ENCODE data around the gene TPH2. TPM values are rescaled to one million over a fixed set of nuclear protein-coding genes. Genes with fewer than 3 reads are reported as not detected.

The TPH2 gene
- total RNA-seq, 1 experiment from 2014 or later, result not detected

DNA sequence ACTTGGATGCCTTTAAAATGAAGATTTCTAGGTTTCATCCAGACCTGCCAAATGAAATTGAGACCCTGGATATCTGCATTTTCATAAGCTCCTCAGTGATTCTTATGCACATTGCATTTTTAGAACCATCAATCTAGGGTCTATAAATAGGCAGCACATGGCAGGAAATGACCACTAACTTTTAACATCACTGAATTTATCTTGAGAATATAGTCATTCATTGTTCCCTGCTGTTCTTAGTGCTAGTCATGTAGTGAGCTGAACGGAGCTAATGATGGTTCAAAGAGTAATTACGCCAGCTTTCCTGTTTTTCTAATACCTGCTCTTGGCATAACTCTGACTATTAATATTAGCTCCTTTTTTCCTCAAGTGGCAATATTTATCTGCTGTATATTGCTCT is 91.6 kb downstream of the TPH2 start:
- in situ Hi-C loops (cut with HindIII; ENCODE audit: low pct_unique_long_range_greater_than_20kb, low sequenced_read_pairs), result no loop called here
- intact Hi-C loops (cut with micrococcal nuclease; ENCODE audit: unreplicated experiment), result no loop called here
- Histone ChIP-seq H3K4me3 (ENCODE audit: low read depth in 2 of 2, low read length in 2 of 2) (no peak overlapping the region), H3K9me3 (ENCODE audit: control insufficient read depth, insufficient read depth, low read depth, low read length) (no peaks in the 10 kb centered on the region), H3K27ac (ENCODE audit: low read length) (no peak overlapping the region), H3K27me3 (ENCODE audit: control insufficient read depth, insufficient read depth, low read length) (no peaks in the 10 kb centered on the region; the same call in 1 of the 2 replicates), H3K4me1 (ENCODE audit: control insufficient read depth, insufficient read depth, low read length) (no peaks in the 10 kb centered on the region), H3K36me3 (ENCODE audit: control insufficient read depth, insufficient read depth, low read length) (no peaks in the 10 kb centered on the region)
- DNase-seq (ENCODE audit: low read depth, low spot score), result no peak
- ChIA-PET POLR2A (no interaction called here), CTCF (no interaction called here)
- TF ChIP-seq TCF7L2 (IDR thresholded peaks at IDR 0.05; ENCODE audit: low read depth, low read length) (no peak), SIN3A (IDR thresholded peaks at IDR 0.05; ENCODE audit: borderline replicate concordance, insufficient read depth, low read depth, low read length) (no peak), REST (IDR thresholded peaks at IDR 0.05; ENCODE audit: insufficient read depth in 1 of 2, low read depth in 2 of 2, low read length in 1 of 2) (no peak), POLR2AphosphoS5 (IDR thresholded peaks at IDR 0.05; ENCODE audit: low read depth, low read length) (no peak)
- TF ChIP-seq, protein P1, sequence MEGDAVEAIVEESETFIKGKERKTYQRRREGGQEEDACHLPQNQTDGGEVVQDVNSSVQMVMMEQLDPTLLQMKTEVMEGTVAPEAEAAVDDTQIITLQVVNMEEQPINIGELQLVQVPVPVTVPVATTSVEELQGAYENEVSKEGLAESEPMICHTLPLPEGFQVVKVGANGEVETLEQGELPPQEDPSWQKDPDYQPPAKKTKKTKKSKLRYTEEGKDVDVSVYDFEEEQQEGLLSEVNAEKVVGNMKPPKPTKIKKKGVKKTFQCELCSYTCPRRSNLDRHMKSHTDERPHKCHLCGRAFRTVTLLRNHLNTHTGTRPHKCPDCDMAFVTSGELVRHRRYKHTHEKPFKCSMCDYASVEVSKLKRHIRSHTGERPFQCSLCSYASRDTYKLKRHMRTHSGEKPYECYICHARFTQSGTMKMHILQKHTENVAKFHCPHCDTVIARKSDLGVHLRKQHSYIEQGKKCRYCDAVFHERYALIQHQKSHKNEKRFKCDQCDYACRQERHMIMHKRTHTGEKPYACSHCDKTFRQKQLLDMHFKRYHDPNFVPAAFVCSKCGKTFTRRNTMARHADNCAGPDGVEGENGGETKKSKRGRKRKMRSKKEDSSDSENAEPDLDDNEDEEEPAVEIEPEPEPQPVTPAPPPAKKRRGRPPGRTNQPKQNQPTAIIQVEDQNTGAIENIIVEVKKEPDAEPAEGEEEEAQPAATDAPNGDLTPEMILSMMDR (IDR thresholded peaks at IDR 0.05), result no peak
- ATAC-seq, result no peak
- no TSS peak for BruUV-seq (replicated peaks)

GRCh38 chr12:72031066-72031465 is 92.4 kb downstream of the TPH2 start:
- intact Hi-C loops (cut with micrococcal nuclease; ENCODE audit: unreplicated experiment), result no loop called here
- Histone ChIP-seq H3K27ac (ENCODE audit: low read length) (no peak overlapping the region), H3K4me1 (ENCODE audit: control insufficient read depth, insufficient read depth, low read length) (no peaks in the 10 kb centered on the region), H3K9me3 (ENCODE audit: control insufficient read depth, insufficient read depth, low read depth, low read length) (no peaks in the 10 kb centered on the region), H3K4me3 (ENCODE audit: low read depth in 2 of 2, low read length in 2 of 2) (no peak overlapping the region), H3K27me3 (ENCODE audit: control insufficient read depth, insufficient read depth, low read length) (no peaks in the 10 kb centered on the region; the same call in 1 of the 2 replicates), H3K36me3 (ENCODE audit: control insufficient read depth, insufficient read depth, low read length) (no peaks in the 10 kb centered on the region)
- ChIA-PET CTCF (no interaction called here), POLR2A (no interaction called here)
- in situ Hi-C loops (cut with HindIII; ENCODE audit: low pct_unique_long_range_greater_than_20kb, low sequenced_read_pairs), result no loop called here
- no peak for TF ChIP-seq TCF7L2 (IDR thresholded peaks at IDR 0.05; ENCODE audit: low read depth, low read length)
- TF ChIP-seq, protein P1 (IDR thresholded peaks at IDR 0.05), result no peak
- no peak for TF ChIP-seq REST (IDR thresholded peaks at IDR 0.05; ENCODE audit: insufficient read depth in 1 of 2, low read depth in 2 of 2, low read length in 1 of 2)
- no peak for TF ChIP-seq SIN3A (IDR thresholded peaks at IDR 0.05; ENCODE audit: borderline replicate concordance, insufficient read depth, low read depth, low read length)
- no peak for TF ChIP-seq POLR2AphosphoS5 (IDR thresholded peaks at IDR 0.05; ENCODE audit: low read depth, low read length)
- ATAC-seq (no peak), DNase-seq (ENCODE audit: low read depth, low spot score) (no peak)
- BruUV-seq (replicated peaks), result no TSS peak
